Right lobe of liver (tissue), 4 donors: Measurements from ENCODE around the gene CORO2A.

Experiments
- CTCF ChIP-seq, 4 donors: fragments of 200-600 bp in 3 of 4; fragments of 450-650 bp in 1 of 4; IDR thresholded peaks; one replicate each; pipeline versions ENCODE4 v1.5.1 to v1.8.0; 2016 to 2022; ENCODE audit warnings: antibody characterized with exemption in 4 of 4, mild to moderate bottlenecking in 2 of 4
- POLR2A ChIP-seq: fragments of 450-650 bp; IDR thresholded peaks from one replicate; pipeline ENCODE4 v1.6.1; 2017; ENCODE audit warnings: antibody characterized with exemption, mild to moderate bottlenecking
- donor health status: DM: no; HTN: no; CAD: no.
- donor health status: DM: no; HTN: no; CAD: no.
- donor health status: DM: no; HTN: yes; CAD: no.

DNA sequence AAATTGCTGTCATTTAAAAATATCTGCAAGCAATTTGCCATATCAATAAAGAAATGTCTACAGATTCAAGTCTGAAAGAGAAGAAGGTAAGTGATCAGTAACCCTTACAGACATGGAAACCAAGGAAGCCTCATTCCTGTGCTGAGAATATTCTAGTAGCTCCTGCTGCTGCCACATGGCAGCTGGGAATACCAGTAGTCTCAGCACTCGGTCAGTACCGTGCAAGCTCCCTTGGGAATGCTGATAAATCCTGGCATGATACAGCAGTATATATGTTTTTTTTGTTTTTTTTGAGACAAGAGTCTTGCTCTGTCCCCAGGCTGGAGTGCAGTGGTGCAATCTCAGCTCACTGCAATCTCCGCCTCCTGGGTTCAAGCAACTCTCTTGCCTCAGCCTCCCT lies 108.0 kb downstream of the CORO2A start:
- TF ChIP-seq POLR2A = no peak
- no peak for TF ChIP-seq CTCF (IDR thresholded peaks at IDR 0.05)
